ENCODE measurements around the gene CNOT6.

DNA sequence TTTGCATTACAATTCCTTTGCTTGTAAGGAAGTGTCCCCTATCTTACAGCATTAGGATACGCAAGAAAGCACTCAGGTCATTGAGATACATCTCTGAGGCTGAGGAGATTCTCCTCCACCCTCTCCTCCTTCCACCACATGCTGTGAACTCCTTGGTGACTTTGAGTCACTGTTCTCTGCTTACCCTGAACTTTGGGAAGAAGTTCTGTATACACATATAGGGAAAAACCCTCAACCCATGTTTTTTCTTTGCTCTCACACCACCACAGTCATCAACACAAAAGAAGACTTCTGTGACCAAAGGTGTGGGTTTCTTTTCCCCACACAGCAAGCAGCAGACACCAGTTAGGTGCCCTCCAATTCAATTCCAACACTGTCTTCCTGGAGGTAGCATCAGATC, 38.1 kb downstream of the CNOT6 start:
- no peak for TF ChIP-seq POLR2A (IDR thresholded peaks at IDR 0.05)
- TF ChIP-seq, protein P1, sequence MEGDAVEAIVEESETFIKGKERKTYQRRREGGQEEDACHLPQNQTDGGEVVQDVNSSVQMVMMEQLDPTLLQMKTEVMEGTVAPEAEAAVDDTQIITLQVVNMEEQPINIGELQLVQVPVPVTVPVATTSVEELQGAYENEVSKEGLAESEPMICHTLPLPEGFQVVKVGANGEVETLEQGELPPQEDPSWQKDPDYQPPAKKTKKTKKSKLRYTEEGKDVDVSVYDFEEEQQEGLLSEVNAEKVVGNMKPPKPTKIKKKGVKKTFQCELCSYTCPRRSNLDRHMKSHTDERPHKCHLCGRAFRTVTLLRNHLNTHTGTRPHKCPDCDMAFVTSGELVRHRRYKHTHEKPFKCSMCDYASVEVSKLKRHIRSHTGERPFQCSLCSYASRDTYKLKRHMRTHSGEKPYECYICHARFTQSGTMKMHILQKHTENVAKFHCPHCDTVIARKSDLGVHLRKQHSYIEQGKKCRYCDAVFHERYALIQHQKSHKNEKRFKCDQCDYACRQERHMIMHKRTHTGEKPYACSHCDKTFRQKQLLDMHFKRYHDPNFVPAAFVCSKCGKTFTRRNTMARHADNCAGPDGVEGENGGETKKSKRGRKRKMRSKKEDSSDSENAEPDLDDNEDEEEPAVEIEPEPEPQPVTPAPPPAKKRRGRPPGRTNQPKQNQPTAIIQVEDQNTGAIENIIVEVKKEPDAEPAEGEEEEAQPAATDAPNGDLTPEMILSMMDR (IDR thresholded peaks at IDR 0.05), result no peak

Data from transverse colon (tissue), 3 donors.